Ovary (tissue), 9 donors: ENCODE data around the gene ROPN1L. TPM values are rescaled to one million over a fixed set of nuclear protein-coding genes. Genes with fewer than 3 reads are reported as not detected.
A peak's percentile ranks its signal among the peaks of the same experiment; 100 is the strongest.

Source experiments
- DNase-seq, 5 donors: peaks; one replicate each; pipeline ENCODE4 v3.0.0-alpha.2; 2019 to 2020
- H3K27ac ChIP-seq, 2 donors: fragments of 200-600 bp; one replicate each; pipeline versions ENCODE4 v1.5.1 to v1.8.0; 2019 to 2022
- H3K27me3 ChIP-seq: fragments of 200-600 bp; one replicate; pipeline ENCODE4 v1.8.0; 2022
- H3K36me3 ChIP-seq: fragments of 200-600 bp; sonication (generic); one replicate; pipeline ENCODE4 v1.5.1; 2019
- H3K4me1 ChIP-seq: one replicate; pipeline ENCODE4 v1.8.1; 2013; ENCODE audit warnings: mild to moderate bottlenecking, moderate library complexity; ENCODE audit not compliant: insufficient read depth
- H3K4me3 ChIP-seq: fragments of 200-600 bp; sonication (generic); one replicate; pipeline ENCODE4 v1.5.1; 2017
- H3K9me3 ChIP-seq, 2 donors: fragments of 200-600 bp in 1 of 2; sonication (generic) in 1 of 2; one replicate each; pipeline versions ENCODE4 v1.5.1 to v1.8.1; 2013 to 2019; ENCODE audit warnings: mild to moderate bottlenecking in 1 of 2, moderate library complexity in 1 of 2
- EP300 ChIP-seq: sonication (generic); formaldehyde crosslinking; IDR thresholded peaks from one replicate; pipeline ENCODE4 v1.6.1; 2017; ENCODE audit warnings: antibody characterized with exemption
- POLR2A ChIP-seq: fragments of 450-650 bp; IDR thresholded peaks from one replicate; pipeline ENCODE4 v1.6.1; 2017; ENCODE audit warnings: antibody characterized with exemption, mild to moderate bottlenecking, moderate library complexity
- WGBS, 3 donors: extraction: QIAGEN DNeasy Blood & Tissue Kit in 1 of 3; methylation state at CpG; one replicate each; pipeline versions ENCODE4 v1.1.5 to v1.1.7; 2013 to 2017; 5-methylcytosine and 5-hydroxymethylcytosine counted together
- intact Hi-C, 4 donors: fragments of 100-400 bp; cut with DNase I; formaldehyde crosslinking; loops; one replicate each; pipeline versions ENCODE4 v1.11.0 to v1.15.1; 2022 to 2023
- polyA plus RNA-seq, 2 donors: library from polyadenylated mRNA; stranded (reverse); fragments of 200-250 nt in 1 of 2; fragments of 350-450 nt in 1 of 2; fragmentation: Illumina TruSeq in 1 of 2; extraction: RNeasy Lipid Tissue Mini Kit (QIAGEN cat#74804) in 1 of 2; gene quantifications; one replicate each; pipeline ENCODE4 v1.2.3, GENCODE V29; 2013 to 2014
- total RNA-seq, 7 donors: library from RNA; depleted of rRNA in 2 of 7; stranded (reverse); fragments of >200 nt in 2 of 7; fragmentation: NEBNext Ultra II Directional in 3 of 7; extraction: Animal tissue kit (Norgen Biotek cat#: 25700) in 3 of 7; gene quantifications; one replicate each; pipeline versions ENCODE4 v1.1.0 to v1.2.4, GENCODE V29; 2016 to 2023
- TF ChIP-seq, protein P1 (sequence below), 3 donors: fragments of 450-650 bp in 2 of 3; fragments of 200-600 bp in 1 of 3; IDR thresholded peaks; one replicate each; pipeline versions ENCODE4 v1.5.1 to v1.8.0; 2016 to 2022; ENCODE audit warnings: antibody characterized with exemption in 3 of 3, mild to moderate bottlenecking in 1 of 3
- donor health status: DM: no; HTN: no; CAD: no; lungs with moderate emphysema.
- donor health status: DM: no; HTN: no; CAD: no.
- donor health status: Bipolar disorder and iron deficiency.
- donor health status: DM: yes; HTN: yes; CAD: no.
- donor health status: DM: no; HTN: no; CAD: no.
- donor health status: DM: yes; HTN: yes; CAD: no.

Gene ROPN1L
- total and polyA plus RNA-seq, 9 donors, result 0.30 to 51.9 (median 2.4) TPM; not detected in 3

DNA sequence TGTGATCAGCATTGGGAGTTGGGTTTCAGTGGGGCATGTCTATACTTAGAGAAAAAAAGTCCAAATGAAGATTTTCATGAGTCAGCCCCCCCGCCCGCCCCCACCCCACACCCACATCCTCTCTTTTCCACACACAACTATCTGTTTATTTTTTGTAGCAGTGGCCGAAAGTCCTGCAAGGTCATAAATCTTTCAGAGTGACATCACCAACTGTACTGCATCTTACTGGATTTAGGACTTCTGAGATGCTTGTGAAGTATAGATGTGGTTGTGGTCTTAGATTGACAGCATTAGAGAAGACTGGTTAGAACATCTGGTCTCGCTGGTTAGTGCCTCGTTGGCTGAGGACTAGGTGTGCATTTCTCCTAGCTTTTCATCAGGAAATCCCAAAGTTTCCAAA, 7.3 kb upstream of the ROPN1L start:
- intact Hi-C loops, result loop anchor here in 1 of 4 donors (10.0 kb wide), 1 partner anchor 70 kb away; no protein-coding TSS in a partner anchor
- Histone ChIP-seq H3K9me3 (no peaks in the 10 kb centered on the region), H3K4me3 (no peak overlapping the region), H3K27me3 (no peaks in the 10 kb centered on the region), H3K27ac (no peak overlapping the region), H3K4me1 (no peaks in the 10 kb centered on the region), H3K36me3 (no peaks in the 10 kb centered on the region)
- TF ChIP-seq POLR2A (no peak), EP300 (no peak)
- TF ChIP-seq, protein P1, sequence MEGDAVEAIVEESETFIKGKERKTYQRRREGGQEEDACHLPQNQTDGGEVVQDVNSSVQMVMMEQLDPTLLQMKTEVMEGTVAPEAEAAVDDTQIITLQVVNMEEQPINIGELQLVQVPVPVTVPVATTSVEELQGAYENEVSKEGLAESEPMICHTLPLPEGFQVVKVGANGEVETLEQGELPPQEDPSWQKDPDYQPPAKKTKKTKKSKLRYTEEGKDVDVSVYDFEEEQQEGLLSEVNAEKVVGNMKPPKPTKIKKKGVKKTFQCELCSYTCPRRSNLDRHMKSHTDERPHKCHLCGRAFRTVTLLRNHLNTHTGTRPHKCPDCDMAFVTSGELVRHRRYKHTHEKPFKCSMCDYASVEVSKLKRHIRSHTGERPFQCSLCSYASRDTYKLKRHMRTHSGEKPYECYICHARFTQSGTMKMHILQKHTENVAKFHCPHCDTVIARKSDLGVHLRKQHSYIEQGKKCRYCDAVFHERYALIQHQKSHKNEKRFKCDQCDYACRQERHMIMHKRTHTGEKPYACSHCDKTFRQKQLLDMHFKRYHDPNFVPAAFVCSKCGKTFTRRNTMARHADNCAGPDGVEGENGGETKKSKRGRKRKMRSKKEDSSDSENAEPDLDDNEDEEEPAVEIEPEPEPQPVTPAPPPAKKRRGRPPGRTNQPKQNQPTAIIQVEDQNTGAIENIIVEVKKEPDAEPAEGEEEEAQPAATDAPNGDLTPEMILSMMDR (IDR thresholded peaks at IDR 0.05), result no peak
- 52 to 73% (median 65%) methylated on average over 5 of the region's 5 CpGs for WGBS, 3 donors
- no peak for DNase-seq

DNA sequence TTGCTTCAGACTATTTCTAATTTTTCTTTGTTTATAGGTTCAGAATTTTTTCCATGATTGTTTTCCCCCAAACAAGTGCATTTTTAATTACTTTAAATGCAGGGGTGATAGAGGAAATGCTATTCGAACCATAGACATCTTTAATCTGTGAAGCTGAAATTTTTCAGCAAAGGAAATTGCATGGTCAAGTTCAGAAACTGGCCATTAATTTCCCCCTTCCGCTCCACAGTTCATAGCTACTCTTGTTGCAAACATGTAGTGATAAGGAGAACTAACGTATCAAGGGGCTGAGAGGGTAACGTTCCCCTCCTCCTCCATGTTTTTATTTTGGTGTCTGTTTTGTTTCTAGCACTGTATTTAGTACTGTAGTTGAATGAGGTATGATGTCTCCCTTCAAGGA, 3.4 kb upstream of the ROPN1L start:
- H3K36me3 ChIP-seq, result no peaks in the 10 kb centered on the region
- DNase-seq, result no peak
- intact Hi-C loops, result loop anchor here in 1 of 4 donors (10.0 kb wide), 1 partner anchor 74 kb away; no protein-coding TSS in a partner anchor
- no peak overlapping the region for H3K27ac ChIP-seq
- no peak for TF ChIP-seq POLR2A
- TF ChIP-seq, protein P1 (IDR thresholded peaks at IDR 0.05), result no peak
- TF ChIP-seq EP300, result no peak
- no peak overlapping the region for H3K4me3 ChIP-seq
- no peaks in the 10 kb centered on the region for H3K27me3 ChIP-seq
- H3K9me3 ChIP-seq, result no peaks in the 10 kb centered on the region
- H3K4me1 ChIP-seq, result peaks cover 2% of the 10 kb centered on the region
- 72 to 87% (median 82%) methylated on average over 4 of the region's 4 CpGs for WGBS, 3 donors

DNA sequence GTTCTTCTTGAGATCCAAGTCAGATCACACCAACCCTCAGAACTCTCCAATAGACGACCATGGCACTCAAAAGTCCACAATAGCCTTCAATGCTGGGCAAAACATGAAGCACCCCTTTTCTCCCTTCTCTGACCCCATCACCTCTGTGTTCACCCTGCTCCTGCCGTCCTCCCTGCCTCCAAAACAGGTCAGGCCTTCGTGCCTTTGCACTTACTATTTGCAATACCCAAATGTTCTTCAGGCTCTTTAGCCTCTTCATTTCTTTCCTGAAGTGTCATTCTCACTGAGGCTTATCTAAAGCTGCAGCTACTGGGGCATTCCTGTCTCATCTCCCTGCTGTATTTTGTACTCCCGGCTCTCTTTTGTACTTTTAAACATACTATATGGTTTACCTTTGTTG, 2.0 kb upstream of the ROPN1L start:
- TF ChIP-seq, protein P1 (IDR thresholded peaks at IDR 0.05), result no peak
- TF ChIP-seq POLR2A, result no peak
- TF ChIP-seq EP300, result no peak
- Histone ChIP-seq H3K36me3 (no peaks in the 10 kb centered on the region), H3K9me3 (no peaks in the 10 kb centered on the region), H3K4me1 (peaks cover 2% of the 10 kb centered on the region), H3K27me3 (no peaks in the 10 kb centered on the region), H3K27ac (no peak overlapping the region), H3K4me3 (no peak overlapping the region)
- intact Hi-C loops, result loop anchor here in 1 of 4 donors (10.0 kb wide), 1 partner anchor 75 kb away; no protein-coding TSS in a partner anchor
- 72 to 79% (median 74%) methylated on average over 4 of the region's 4 CpGs for WGBS, 3 donors
- no peak for DNase-seq

DNA sequence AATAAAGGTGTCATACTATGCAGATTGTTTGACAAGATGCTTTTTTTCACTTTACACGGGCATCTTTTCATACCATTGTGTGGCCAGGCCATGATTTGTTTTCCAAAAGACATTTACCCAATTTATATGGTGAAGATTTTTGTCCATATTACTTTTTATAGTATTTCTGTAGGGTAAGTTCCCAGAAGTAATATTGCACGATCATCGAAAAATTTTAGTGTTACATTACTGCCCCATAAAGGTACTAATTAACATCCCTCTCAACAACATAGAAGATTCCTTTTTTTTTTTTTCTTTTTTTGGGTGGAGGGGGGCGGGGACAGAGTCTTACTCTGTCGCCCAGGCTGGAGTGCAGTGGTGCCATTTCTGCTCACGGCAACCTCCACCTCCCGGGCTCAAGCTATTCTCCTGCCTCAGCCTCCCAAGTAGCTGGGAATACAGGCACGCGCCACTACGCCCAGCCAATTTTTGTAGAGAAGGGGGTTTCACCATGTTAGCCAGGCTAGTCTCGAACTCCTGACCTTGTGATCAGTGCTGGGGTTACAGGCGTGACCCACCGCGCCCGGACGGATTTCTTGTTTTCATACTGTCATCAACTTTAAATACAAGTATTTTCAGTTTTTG, 1.2 kb upstream of the ROPN1L start:
- peaks cover 2% of the 10 kb centered on the region for H3K4me1 ChIP-seq

More for the DNA sequence above, 1.2 kb upstream of the ROPN1L start:
- whole genome bisulfite sequencing, 3 donors, result 50 to 59% (median 51%) methylated on average over 16 of the region's 16 CpGs
- Histone ChIP-seq H3K36me3 (no peaks in the 10 kb centered on the region), H3K27ac (no peak overlapping the region), H3K27me3 (no peaks in the 10 kb centered on the region), H3K9me3 (no peaks in the 10 kb centered on the region), H3K4me3 (peak overlapping the region; percentile 50)
- intact Hi-C loops, result no loop called here
- TF ChIP-seq, protein P1 (IDR thresholded peaks at IDR 0.05), result no peak
- TF ChIP-seq EP300 (no peak), POLR2A (no peak)
- peak in 1 of 5 donors; percentile 33 for DNase-seq
